Stimulated activated CD4-positive, alpha-beta T cell treated with anti-CD3 and anti-CD28 coated beads, Interleukin-15, amount 100 ng/mL, for 1 hour (primary cell): Measurements from ENCODE around the gene SPECC1L.

Experiments
- DNase-seq, 2 donors: peaks; one replicate each; pipeline ENCODE4 v3.0.0-alpha.2; 2020; ENCODE audit warnings: low read depth in 1 of 2, low spot score in 1 of 2

Gene SPECC1L

GRCh38 chr22:24466716-24467328 lies 196.2 kb downstream of the SPECC1L start:
- DNase-seq = no peak

GRCh38 chr22:24467340-24467739 lies 196.7 kb downstream of the SPECC1L start:
- DNase-seq = no peak
